Endothelial cell of umbilical vein (primary cell): ENCODE measurements around the gene KANSL1L. TPM values are rescaled to one million over a fixed set of nuclear protein-coding genes. Genes with fewer than 3 reads are reported as not detected.
A peak's percentile ranks its signal among the peaks of the same experiment; 100 is the strongest.

Experiments
- BruUV-seq: library from RNA; stranded (reverse); fragments of 400-500 nt; replicated peaks from 2 replicates; lab custom pipeline; 2021; lab: Mats Ljungman, UMichigan
- CTCF ChIA-PET: fragments of 300-600, 350-600 bp; sonication (Branson Sonifier 250); formaldehyde crosslinking; loops from one replicate; lab custom pipeline; 2021; ENCODE audit warnings: antibody characterized with exemption, inconsistent platforms; lab: Charles Lee
- POLR2A ChIA-PET: fragments of 300-600, 350-600 bp; sonication (Branson Sonifier 250); formaldehyde crosslinking; loops from one replicate; lab custom pipeline; 2021; ENCODE audit warnings: antibody characterized with exemption, inconsistent platforms; lab: Charles Lee
- DNase-seq: peaks from one replicate; pipeline ENCODE4 v3.0.0-alpha.2; 2011; ENCODE audit warnings: low read depth, low spot score
- FAIRE-seq: peaks from 2 replicates; lab custom pipeline; 2011; peaks lifted over from hg19 to GRCh38; lab: Jason Lieb, UNC
- H2AFZ ChIP-seq: 2 replicates; pipeline ENCODE4 v1.6.0; 2012; ENCODE audit warnings: low read depth, low read length, control low read depth, inconsistent platforms
- H3K27ac ChIP-seq: 2 replicates; pipeline ENCODE4 v1.5.1; 2011; ENCODE audit warnings: low read depth, mild to moderate bottlenecking, control low read depth, low read length, moderate library complexity; ENCODE audit not compliant: insufficient read depth
- H3K27me3 ChIP-seq, 2 experiments: 2 replicates each; pipeline versions ENCODE4 v1.6.0 to v1.6.1; 2011; ENCODE audit warnings: low read length in 2 of 2, mixed read lengths in 1 of 2; ENCODE audit not compliant: control insufficient read depth in 2 of 2, insufficient read depth in 2 of 2
- H3K36me3 ChIP-seq, 2 experiments: 2 replicates in 1 of 2; 3 replicates in 1 of 2; pipeline ENCODE4 v1.5.1; 2011; ENCODE audit warnings: low read length in 2 of 2, mild to moderate bottlenecking in 1 of 2, moderate library complexity in 1 of 2; ENCODE audit not compliant: control insufficient read depth in 2 of 2, insufficient read depth in 2 of 2; ENCODE audit errors: extremely low read depth in 1 of 2
- H3K4me1 ChIP-seq: 3 replicates; pipeline ENCODE4 v1.5.1; 2011; ENCODE audit warnings: mild to moderate bottlenecking, low read length; ENCODE audit not compliant: control insufficient read depth, insufficient read depth; ENCODE audit errors: extremely low read depth
- H3K4me2 ChIP-seq: 2 replicates; pipeline ENCODE4 v1.6.1; 2011; ENCODE audit warnings: low read length, control low read depth, mixed read lengths; ENCODE audit not compliant: insufficient read depth
- H3K4me3 ChIP-seq, 3 experiments: fragments of 200-600 bp in 1 of 3; sonication (generic), shearing (Covaris generic) in 1 of 3; replicated peaks in 1 of 3; 2 replicates each; pipeline ENCODE4 v1.5.1; 2011 to 2016; ENCODE audit warnings: control low read depth in 3 of 3, low read length in 3 of 3, mild to moderate bottlenecking in 2 of 3, inconsistent platforms in 1 of 3, low read depth in 1 of 3, moderate library complexity in 1 of 3; ENCODE audit not compliant: insufficient read depth in 1 of 3
- H3K79me2 ChIP-seq: 2 replicates; pipeline ENCODE4 v1.6.0; 2012; ENCODE audit warnings: low read length, inconsistent platforms; ENCODE audit not compliant: control insufficient read depth, insufficient read depth
- H3K9ac ChIP-seq: replicated peaks from 2 replicates; pipeline ENCODE3; 2011; ENCODE audit warnings: low read length, control low read depth; ENCODE audit not compliant: insufficient read depth; ENCODE audit errors: extremely low read depth
- H3K9me1 ChIP-seq: replicated peaks from 3 replicates; pipeline ENCODE4 v1.6.0; 2011; ENCODE audit warnings: mild to moderate bottlenecking, low read length; ENCODE audit not compliant: control insufficient read depth, insufficient read depth; ENCODE audit errors: extremely low read depth
- H3K9me3 ChIP-seq: replicated peaks from 2 replicates; pipeline ENCODE4 v1.5.1; 2012; ENCODE audit warnings: low read length, inconsistent platforms; ENCODE audit not compliant: control insufficient read depth, insufficient read depth
- H4K20me1 ChIP-seq: replicated peaks from 2 replicates; pipeline ENCODE3; 2011; ENCODE audit warnings: mild to moderate bottlenecking, low read length; ENCODE audit not compliant: control insufficient read depth, insufficient read depth; ENCODE audit errors: extremely low read depth
- dilution Hi-C: fragments of 300-500 bp; cut with MboI; formaldehyde crosslinking; loops from one replicate; pipeline ENCODE4 v1.15.0; 2019; ENCODE audit warnings: low sequenced_read_pairs; ENCODE audit not compliant: extremely low pct_ligation_motif_present
- intact Hi-C: fragments of 100-400 bp; cut with micrococcal nuclease; formaldehyde crosslinking; loops from one replicate; pipeline ENCODE4 v1.10.0; 2022
- polyA plus RNA-seq, 4 experiments: library from polyadenylated mRNA; depleted of rRNA in 3 of 4; stranded (reverse) in 3 of 4; unstranded in 1 of 4; fragments of >200 nt; gene quantifications; 2 replicates each; pipeline versions ENCODE4 v1.2.1 to v1.2.3, GENCODE V29; 2011 to 2012; ENCODE audit warnings: missing spikeins in 1 of 4
- total RNA-seq: library from RNA; stranded (reverse); gene quantifications from 2 replicates; pipeline ENCODE4 v1.2.3, GENCODE V29; 2021
- TF ChIP-seq, protein P1 (sequence below), 2 donors: IDR thresholded peaks; 1 replicate in 1 of 2; 2 replicates in 1 of 2; pipeline ENCODE4 v1.5.1; 2011; ENCODE audit warnings: low read length in 2 of 2, mild to moderate bottlenecking in 2 of 2, moderate library complexity in 2 of 2, control low read depth in 1 of 2, inconsistent platforms in 1 of 2, low read depth in 1 of 2; ENCODE audit not compliant: insufficient read depth in 1 of 2; ENCODE audit errors: extremely low read depth in 1 of 2
- TF ChIP-seq, protein P2 (sequence below): IDR thresholded peaks from 2 replicates; pipeline ENCODE4 v1.6.1; 2011; ENCODE audit not compliant: insufficient read depth, insufficient read length

KANSL1L gene
- total and polyA plus RNA-seq, 2 donors (not counting 3 experiments of a cell fraction or from before 2014, with no cell fraction given) = 4.3 to 14.0 TPM

DNA sequence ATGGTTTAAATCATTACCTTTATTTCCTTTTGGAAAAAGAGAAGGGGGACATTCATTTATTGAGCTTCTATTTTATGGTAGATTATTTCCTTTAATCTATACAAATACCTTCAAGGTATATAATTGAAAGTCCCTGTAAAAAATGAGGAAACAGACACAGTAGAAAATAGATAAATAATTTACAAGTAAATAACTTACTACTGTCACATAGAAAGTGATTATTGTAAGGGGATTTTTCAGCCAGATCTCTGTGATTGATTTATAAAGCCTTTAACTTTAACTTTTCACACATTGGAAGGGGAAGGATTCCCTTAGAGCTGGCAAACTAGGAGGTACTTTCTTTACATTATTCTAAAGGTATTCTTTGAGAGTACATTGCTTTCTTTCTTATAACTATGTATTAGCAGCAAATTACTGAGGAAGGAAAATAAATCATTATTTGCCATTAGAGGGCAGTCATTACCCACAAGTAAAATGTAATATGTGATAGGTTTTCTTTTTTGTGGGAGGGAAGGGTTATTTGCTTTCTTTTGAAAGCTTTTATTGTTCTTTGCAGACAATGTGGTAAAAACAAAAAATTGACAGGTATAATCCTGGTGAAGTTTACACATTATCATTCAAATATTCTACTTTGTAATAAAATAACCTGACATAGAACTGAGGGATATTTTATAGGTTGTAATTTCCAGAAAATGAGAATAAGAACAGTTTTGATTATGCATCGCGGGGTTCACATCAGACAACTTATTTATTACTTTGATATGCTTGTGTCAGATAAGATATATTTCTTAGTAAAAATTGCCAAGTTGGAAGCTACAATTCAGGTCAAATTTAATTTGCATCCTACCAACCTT is 193.6 kb downstream of the KANSL1L start:
- Histone ChIP-seq H3K9me3 (no peaks in the 10 kb centered on the region), H2AFZ (no peak overlapping the region), H3K4me2 (no peak overlapping the region), H3K27ac (no peak overlapping the region), H3K27me3 (peaks cover 2 to 6% of the 10 kb centered on the region in 2 experiments), H3K36me3 (no peaks in the 10 kb centered on the region), H3K4me1 (no peaks in the 10 kb centered on the region), H3K4me3 (no peak overlapping the region), H3K9me1 (no peaks in the 10 kb centered on the region), H3K79me2 (no peaks in the 10 kb centered on the region), H3K9ac (no peak overlapping the region), H4K20me1 (no peaks in the 10 kb centered on the region)
- BruUV-seq = no TSS peak
- ChIA-PET POLR2A (no interaction called here), CTCF (interaction anchor here (0.7 to 10.4 kb wide), 14 partner anchors 10 to 1058 kb away, joined by 3 to 169 read pairs (median 6); no protein-coding TSS in a partner anchor)
- dilution Hi-C loops = no loop called here
- FAIRE-seq (no peak), DNase-seq (peak; percentile 60)
- TF ChIP-seq, protein P1, sequence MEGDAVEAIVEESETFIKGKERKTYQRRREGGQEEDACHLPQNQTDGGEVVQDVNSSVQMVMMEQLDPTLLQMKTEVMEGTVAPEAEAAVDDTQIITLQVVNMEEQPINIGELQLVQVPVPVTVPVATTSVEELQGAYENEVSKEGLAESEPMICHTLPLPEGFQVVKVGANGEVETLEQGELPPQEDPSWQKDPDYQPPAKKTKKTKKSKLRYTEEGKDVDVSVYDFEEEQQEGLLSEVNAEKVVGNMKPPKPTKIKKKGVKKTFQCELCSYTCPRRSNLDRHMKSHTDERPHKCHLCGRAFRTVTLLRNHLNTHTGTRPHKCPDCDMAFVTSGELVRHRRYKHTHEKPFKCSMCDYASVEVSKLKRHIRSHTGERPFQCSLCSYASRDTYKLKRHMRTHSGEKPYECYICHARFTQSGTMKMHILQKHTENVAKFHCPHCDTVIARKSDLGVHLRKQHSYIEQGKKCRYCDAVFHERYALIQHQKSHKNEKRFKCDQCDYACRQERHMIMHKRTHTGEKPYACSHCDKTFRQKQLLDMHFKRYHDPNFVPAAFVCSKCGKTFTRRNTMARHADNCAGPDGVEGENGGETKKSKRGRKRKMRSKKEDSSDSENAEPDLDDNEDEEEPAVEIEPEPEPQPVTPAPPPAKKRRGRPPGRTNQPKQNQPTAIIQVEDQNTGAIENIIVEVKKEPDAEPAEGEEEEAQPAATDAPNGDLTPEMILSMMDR (IDR thresholded peaks at IDR 0.05; ENCODE audit: extremely low read depth in 1 of 2, insufficient read depth in 1 of 2, low read depth in 1 of 2, low read length in 2 of 2) = peak in 1 of 2 donors; percentile 9
- TF ChIP-seq, protein P2, sequence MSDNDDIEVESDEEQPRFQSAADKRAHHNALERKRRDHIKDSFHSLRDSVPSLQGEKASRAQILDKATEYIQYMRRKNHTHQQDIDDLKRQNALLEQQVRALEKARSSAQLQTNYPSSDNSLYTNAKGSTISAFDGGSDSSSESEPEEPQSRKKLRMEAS = no peak
- intact Hi-C loops = loop anchor here (1.0 to 2.0 kb wide), 4 partner anchors 95 to 423 kb away; no protein-coding TSS in a partner anchor
